ENCODE measurements around the gene ZNF620.

DNA sequence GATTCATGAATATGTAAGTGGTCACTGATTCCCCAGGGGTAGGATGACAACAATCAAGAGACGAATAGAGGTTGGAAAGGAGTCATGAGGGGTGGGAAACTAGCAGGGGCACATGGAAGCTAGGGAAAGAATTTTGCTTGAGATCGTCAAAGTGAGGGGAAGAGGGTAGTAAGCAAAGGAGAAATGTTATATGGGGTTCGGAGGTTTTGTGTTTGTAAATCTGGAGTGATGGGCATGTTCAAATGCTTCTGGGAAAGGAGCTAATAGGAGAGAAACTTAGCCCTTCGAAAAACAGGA lies 40.8 kb upstream of the ZNF620 start:
- TF ChIP-seq, protein P1, sequence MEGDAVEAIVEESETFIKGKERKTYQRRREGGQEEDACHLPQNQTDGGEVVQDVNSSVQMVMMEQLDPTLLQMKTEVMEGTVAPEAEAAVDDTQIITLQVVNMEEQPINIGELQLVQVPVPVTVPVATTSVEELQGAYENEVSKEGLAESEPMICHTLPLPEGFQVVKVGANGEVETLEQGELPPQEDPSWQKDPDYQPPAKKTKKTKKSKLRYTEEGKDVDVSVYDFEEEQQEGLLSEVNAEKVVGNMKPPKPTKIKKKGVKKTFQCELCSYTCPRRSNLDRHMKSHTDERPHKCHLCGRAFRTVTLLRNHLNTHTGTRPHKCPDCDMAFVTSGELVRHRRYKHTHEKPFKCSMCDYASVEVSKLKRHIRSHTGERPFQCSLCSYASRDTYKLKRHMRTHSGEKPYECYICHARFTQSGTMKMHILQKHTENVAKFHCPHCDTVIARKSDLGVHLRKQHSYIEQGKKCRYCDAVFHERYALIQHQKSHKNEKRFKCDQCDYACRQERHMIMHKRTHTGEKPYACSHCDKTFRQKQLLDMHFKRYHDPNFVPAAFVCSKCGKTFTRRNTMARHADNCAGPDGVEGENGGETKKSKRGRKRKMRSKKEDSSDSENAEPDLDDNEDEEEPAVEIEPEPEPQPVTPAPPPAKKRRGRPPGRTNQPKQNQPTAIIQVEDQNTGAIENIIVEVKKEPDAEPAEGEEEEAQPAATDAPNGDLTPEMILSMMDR (IDR thresholded peaks at IDR 0.05) = no peak
- no peak for TF ChIP-seq POLR2A (IDR thresholded peaks at IDR 0.05)

Data from Peyer's patch (tissue), 4 donors.